ENCODE measurements around the gene OSBPL10. TPM values are rescaled to one million over a fixed set of nuclear protein-coding genes. Genes with fewer than 3 reads are reported as not detected.

The OSBPL10 gene
- total RNA-seq, 1 donor from 2014 or later, result 40.6 TPM

DNA sequence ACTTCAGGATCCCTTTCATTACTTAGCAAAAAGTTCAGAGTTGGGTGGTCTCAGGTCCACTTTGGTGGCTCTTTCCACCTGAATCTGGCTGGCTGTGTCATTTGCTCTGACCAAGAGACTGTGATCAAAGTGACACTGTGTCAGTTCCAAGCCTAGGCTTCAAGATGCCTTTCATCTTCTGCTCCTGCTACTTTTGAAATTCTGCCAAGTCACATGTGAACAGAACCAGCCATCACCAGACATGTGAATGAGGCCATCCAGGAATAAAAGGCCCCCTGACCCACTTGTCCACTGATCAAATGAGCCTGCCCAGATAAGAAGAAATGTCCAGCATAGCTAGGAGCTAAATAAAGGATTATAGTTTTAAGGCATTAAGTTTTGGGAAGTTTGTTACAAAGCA lies 132.2 kb downstream of the OSBPL10 start:
- peak; percentile 29 for DNase-seq

DNA sequence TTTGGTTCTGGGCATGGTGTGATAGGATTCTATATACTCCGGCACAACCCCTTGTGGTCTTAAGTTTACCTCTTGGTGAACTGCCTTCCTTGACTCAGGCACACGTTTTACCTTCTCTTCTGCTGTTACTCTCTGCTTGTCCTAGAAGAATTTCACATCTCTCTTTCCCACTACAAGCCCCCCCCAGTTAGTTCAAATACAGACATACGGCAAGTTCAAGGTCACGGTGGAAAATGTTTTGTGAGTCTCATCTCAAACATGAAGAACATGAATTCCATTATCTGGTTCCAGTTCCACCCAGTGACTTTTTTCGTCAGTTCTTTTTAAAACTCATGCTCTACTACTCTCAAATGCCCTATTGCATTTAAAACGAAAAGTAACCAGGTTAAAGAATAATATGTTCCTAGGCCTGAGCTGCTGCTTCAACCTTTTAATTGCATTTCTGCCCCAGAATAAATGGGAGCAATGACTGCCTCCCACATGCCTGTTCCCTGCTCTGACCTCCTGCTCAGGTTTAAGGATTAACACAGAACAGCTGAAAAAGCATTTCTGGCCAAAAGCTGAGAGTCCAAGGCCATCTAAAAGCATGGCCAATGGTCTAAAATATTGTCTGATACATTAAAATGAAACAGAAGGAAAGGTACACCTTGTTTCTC lies 132.8 kb downstream of the OSBPL10 start:
- DNase-seq, result no peak

DNA sequence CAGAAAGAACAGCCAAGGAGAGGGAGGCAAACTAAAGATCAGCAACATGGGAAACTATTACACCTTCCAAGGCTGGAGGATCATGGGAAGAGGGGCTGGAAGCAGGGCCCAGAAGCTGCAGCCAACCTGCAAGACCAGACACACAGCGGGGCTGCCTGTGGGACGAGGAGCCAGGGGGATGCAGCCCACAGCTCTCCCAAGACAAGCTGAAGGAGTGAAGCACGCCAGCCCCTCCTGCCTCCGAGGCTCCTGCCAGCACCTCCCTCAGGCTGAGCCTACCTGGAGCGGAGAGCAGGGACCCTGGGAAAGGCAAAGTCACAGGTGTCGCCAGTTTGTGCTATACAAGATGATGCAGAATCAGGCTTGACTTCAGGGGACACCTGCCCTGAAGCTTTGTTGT lies 133.3 kb downstream of the OSBPL10 start:
- DNase-seq, result no peak

DNA sequence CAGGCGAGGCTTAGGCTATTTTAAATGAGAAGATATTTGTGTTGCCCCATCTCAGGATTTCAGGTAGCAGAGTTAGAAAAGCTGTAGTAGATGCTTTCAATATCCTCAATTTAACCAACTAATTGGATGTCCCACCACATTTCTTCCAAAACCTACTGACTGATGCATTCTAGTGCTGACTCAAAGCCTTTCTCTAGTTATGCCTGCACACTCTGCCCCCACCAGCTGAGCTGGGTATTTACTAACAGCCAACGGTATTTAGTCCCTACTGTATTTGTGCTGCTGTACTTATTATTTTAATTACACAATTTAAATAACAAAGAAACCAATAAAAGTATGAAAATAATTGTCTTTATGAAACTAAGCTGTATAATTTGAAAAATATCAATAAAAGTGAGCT lies 139.5 kb downstream of the OSBPL10 start:
- DNase-seq, result no peak

DNA sequence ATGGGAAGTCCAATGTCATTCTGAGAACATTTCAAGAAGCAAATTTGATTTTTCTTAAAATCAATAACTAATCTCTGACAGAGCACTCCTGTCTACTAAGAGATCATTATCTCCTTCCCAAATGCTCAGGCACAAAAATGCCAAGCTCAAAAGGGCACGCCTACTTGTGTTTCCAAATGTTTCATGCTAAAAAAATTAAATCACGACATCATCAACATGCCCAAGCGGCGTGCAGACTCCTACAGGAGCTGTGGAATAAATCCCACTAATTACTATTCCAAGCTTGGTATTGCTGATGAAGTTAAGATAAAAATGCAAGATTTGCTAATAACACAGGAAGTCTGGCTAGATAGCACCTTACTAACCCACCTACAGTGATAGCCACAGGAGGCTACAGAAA lies 140.8 kb downstream of the OSBPL10 start:
- DNase-seq, result no peak

DNA sequence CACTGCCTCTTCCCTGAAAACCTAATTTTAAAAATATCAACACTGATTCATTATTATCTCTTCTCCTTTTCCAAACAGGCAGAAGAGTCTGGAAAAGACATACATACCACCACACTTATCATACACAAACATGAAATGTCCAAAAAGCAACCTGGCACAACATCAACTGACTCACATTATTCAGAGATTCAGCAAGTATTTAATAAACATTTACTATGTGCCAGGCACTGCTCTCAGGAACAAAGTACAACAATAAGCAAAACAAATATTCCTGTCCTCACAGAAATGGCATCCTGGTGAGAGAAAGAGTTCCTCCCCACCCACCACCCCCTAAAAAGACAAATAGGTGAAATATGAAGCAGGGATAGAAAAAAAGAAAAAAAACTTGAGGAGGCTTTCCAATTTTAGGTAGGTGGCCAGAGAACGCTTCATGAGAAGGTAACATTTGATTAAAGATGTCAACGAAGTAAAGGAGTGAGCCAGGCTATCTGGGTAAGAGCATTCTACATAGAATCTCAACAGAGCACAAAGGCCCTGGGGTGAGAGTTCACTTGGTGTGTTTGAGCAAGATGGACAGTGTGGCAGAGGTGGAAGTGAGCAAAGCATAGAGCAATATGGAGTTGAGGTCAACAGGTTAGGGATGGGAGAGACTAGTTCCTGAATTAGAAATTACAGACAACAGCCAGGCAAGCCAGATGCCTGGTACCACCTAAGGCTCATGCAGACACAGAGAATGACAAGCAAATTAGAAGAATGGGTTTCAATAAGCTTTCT lies 141.7 kb downstream of the OSBPL10 start:
- DNase-seq, result no peak

DNA sequence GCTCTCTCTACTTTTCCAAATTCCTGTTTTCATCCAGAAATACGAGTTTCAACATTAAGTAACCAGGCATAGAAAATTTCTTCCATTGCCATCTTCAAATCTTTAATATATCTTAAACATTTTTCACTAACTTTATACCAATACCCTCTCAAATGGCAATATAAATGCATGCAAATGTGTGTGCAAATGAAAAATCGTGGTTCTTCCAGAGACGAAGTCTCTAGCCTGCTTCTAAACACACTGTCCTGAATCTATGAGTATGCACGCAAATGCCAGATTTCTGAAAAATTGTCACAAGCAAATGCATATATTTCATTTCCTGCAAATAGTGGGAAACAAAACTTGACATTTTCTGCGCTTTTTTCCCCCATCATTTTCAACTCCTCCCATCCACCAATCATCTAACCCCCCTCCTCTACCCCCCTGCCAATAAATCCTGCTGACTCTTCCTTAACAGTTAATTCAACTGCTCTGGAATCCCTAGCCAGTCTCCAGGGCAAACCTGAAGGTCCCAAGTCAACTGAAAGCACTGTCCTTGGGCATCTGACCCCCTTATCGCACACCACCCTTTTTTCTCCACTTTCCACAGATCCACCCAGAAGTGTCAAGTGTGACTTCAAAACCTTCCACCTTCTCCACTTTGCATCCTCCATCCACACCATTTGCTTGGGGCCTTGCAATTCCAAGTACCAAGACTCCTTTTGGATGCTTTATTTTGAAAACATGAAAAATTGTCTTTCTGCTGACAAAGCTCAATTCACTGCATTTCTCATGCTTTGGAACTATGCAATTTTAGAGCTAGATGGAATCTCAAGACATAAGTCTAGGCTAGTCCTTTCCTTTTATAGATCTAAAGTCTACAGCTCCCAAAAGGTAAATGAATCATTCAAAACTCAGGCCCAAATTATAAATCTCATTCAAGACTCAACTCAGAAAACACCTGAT lies 144.7 kb downstream of the OSBPL10 start:
- no peak for DNase-seq

DNA sequence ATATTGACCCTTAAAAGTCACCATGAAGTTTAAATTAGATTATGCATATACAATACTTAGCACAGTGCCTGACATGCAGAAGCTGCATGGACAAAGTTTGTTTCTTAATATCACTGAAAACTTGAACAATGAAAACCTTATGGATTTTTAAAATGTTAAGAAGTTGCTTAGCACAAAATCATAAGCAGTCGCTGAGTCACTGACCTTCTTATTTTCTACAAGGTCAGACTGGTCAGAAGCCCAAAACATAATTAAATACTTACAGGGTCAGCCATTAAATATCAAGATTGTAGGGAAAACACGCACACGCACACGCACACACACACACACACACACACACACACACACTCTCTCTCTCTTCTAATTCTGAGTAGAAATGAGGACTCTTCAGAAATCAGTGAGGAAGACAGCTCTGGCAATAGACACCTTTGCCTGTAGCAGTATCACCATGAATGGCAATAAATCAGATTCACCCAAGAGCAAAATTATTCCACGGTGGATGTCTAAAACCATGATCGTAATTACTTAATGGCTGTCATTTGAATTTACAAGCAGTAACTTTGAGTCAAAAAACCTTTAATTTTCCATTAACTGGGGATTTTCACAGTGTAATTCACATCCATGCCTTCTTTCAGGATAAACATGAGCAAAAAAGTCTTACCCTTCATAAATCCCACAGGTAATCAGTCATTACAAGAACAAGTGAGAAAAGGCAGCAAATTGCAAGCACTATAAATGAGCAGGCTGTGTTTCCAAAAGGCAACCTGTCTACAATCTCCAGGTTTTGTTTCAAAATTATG lies 147.5 kb downstream of the OSBPL10 start:
- no peak for DNase-seq

DNA sequence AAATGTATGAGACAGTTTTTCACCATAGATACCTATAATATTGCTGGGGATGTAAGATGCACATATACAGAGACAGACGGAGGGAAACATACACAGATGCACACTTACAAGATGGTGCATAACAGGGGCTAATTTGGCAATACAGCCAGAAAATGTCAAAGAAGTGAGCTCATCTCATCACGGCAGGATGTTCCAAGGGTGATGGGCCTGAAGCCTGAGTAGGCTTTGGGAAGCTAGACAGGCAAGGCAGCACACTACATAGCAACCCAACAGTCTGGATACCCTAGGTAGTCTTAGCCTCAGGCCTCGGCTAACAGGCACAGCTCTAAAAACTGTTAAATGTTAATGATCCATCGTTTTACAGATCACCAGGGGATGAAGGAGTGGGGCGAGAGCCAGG lies 148.5 kb downstream of the OSBPL10 start:
- no peak for DNase-seq

DNA sequence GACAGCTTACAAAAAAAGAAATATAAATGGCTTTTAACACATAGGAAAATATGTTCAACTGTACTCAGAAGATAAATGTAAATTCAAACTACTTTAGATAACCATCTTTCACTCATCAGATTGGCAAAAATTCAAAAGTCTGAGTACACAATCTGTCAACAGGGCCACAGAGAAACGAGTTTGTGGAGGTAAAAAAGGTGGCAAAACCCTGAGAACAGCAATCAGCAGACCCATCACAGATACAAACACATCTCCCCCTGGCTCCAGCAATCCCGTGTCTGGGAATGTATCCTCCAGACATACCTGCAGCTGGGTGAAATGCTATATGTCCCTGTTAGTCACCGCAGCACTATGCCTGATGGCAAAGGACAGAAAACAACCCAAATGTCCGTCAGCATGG lies 149.5 kb downstream of the OSBPL10 start:
- DNase-seq, result no peak

DNA sequence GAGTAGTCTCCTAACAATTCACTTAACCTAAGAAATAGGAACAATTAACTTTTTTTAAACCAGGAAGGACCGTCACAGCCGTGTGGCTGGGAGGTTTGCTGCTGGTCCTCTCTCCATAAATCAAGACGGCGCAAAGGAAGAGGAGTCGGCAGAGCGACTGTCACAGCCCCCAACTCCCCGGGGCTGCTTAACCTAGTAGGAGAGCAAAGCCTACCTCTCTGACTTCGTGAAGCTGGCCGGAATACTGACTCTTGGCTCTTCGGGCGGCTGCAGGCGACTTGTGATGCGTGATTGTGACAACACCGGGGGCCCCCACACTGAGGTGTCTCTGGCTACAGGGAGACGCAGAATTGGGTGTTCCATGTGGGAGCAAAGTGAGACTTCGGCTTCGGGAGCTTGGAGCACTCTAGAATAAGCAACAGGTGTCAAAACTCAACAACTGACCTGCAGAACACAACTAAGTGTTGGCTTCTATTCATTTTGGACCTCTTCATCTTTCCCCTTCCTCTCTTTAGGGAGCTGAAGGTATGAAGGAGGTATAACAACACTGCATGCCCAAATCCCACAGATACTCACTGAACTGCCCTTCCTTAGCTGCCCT lies 151.1 kb downstream of the OSBPL10 start:
- DNase-seq, result no peak

DNA sequence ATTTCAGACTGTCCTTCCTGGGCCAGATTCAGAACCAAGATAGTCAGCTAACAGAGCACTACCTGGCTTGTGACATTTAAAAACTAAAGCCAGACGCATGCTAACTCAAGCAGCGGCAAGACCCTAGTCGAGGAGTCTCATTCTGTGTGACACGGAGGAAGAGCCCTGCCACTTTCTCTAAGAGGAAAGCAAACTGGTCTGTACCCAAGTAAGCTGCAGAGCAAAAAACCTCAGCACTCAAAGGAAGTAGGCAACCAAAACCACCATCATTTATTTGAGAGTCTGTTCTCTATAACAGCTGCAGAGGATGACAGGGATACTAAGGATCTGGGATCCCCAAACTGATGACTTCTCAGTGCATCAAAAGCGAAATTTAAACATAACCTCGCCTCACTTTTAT lies 152.1 kb downstream of the OSBPL10 start:
- DNase-seq, result no peak

DNA sequence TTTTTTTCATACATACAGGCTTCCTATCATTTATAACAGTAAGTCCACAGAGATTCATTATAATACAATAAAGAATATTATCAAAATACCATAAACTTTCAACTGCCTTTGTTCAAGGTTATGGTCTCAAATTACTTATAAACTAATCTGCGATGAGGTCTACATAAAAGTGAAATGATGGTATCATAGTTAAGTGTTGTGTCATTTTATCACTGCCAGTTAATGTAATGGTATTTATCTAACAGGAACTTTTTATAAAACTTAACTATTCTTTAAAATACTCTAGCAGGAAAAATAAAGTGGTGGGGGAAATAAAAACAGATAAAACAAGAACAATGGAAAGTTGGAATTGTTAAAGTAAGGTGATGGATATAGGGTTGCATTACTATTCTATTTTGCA lies 153.1 kb downstream of the OSBPL10 start:
- DNase-seq, result no peak

DNA sequence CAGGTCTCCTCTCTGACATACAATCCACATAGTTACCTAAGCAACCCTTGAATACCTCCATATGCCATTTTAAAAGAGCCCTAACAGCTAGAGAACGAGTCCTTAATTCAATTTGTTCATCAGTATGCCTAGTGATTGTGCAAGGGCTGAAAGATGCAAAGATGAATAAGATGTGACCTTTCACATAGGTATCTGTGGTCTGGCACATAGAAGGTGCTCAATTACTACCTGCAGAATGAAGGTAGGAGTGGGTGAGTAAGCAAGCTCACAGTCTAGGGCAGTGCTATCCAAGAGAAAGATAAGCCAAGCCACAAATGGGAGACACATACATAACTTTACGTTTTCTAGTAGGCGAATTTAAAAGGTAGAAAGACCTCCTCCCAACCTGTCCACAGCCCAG lies 157.9 kb downstream of the OSBPL10 start:
- no peak for DNase-seq

DNA sequence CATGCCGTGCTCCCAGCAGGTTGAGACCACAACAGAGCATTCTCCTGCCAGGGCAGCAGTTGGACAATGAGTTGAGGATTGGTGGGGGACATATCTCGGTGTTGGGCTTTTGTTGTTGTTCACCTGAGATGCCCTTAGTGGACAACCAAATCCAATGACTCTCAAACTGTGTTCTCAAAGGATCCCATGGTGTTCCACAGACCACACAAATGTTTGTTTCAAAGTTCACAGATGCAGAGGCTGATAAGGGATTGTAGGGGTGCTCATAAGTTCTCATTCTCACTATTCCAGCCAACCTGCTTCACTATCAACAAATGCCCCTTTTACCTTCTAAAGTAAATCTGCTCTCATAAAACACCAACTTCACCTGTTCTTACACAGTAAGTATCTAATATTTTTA lies 159.9 kb downstream of the OSBPL10 start:
- no peak for DNase-seq

DNA sequence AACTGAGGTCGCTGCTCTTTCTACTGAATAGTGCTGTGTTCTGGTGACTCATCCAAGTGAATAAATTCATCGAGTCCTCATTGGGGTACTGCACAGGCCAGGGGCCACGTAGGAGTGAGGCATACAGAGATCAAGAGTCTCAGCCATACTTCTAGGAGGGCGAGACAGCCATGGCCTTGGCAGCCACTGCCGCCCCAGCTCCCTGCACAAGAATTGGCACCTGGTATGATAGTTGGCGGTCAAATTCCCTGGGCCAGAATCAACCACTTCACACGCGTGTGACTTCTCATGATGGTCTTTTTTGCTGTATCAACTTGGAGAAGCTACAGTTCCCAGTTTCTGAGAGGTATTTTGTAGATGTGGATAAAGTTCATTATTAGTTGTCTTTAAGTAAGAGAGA lies 161.6 kb downstream of the OSBPL10 start:
- no peak for DNase-seq

DNA sequence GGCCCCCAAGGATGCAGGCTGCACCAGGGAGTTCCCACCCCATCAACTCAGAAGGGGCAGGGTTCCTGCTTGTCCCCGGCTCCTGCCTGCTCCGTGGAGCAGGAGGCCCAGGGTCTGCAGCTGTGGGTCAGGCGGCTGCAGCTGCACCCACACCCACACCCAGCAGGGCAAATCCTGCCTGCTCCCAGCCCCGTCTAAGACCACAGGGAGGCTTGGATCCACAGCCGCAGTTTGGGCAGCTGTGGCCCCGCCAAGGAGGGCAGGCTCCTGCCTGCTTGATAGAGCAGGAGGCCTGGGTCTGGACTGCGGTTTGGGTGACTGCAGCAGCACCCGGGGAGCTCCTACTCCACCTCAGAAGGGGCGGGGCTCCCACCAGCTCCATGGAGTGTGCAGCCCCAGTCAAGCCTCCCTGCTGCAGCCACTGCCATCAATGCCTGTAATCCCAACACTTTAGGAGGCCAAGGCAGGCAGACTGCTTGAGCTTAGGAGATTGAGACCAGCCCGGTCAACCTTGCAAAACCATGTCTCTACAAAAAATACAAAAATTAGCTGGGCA lies 163.6 kb downstream of the OSBPL10 start:
- DNase-seq, result no peak

DNA sequence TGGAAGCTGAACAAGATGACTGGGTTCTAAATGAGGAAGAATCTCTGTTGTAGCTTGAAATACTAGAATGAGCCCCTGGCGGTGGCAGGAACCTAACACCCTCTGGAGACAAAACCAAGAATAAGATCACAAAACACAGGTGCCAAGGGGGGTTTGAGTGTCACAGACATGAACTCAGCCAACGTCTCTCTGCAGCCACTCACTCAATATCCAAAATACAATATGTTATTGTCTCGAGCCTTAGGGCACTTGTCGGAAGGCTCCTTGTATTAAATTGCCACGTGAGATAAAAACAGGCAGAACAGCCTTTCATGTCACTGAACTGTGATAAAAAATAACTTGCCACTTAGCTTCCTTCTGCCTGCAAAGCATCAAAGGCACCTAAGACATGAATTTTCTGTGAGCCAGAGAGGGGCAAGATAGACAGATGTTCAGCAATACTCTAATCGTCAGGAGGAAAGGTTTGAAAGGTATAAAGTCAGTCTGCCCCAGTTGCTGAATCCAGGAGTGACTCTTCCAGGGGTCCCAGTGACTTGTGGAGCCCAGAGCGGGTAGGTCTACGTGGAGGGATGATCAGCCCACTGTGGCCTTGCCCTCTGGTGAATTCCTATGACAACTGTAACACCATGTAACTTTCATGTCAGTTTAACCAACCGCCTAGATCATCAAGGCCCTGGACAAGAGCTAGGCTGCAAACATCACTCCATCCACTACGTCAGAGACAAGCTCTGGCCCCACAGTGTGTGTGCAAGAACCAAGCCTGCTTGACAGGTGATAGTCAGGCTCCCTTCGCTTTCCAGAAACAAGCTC lies 165.2 kb downstream of the OSBPL10 start:
- DNase-seq, result no peak

DNA sequence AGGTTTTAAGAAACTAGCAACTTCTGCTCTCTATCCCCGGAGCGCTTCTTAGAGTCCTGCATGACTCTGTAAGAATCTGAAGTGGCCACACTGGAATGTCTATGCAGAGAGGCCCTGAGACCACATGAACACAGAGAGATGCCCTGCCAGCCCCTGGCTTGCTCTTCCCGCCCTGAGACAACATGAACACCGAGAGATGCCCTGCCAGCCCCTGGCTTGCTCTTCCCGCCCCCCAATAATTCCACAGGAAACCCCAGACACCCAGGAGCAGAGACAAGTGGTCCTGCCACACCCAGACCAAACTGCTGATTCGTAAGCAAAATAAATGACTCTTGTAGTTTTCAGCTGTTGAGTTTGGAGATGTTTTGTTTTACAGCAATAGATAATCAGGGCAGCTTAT lies 166.1 kb downstream of the OSBPL10 start:
- no peak for DNase-seq

DNA sequence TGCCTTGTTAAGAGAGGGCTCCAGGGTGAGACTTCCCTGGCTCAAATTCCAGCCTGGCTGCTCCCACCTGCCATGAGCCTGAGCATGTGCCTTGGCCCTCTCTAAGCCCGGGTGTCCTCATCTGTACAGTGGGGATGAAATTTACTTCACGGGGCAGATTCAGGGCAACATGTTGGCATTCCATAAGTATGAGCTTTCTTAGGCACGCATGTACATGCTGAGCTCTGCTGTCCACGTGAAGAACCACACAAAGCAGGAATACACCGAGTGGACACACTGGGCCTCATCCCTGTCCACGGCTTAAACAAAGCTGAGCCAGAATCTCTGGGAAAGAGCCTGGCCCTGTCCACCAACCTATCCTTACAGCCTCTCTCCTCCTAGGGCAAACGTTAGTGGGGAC lies 167.4 kb downstream of the OSBPL10 start:
- no peak for DNase-seq

DNA sequence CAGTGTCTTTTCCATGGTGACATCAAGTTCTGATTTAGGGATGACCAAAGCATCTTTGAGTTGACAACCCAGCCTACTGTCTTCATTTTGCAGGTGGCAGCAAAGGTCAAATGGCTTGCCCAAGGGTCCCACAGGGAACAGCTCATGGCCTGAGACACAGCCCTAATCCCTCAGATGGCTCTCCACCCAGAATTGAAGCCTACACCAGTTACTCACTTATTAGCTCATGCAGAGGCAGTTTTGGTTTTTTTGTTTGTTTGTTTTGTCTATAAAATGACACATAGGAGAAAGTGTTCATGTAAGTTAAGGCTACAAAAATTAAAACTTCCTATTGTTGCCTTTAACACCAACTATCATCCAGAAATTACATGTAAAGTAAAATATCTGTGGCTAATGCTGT lies 167.9 kb downstream of the OSBPL10 start:
- no peak for DNase-seq
